Spleen (tissue), 7 donors: ENCODE data around the gene MAMDC4.

Experiments
- POLR2A ChIP-seq, 3 donors: fragments of 450-650 bp; IDR thresholded peaks; one replicate each; pipeline ENCODE4 v1.5.1; 2017; ENCODE audit warnings: antibody characterized with exemption in 3 of 3, mild to moderate bottlenecking in 1 of 3
- TF ChIP-seq, protein P1 (sequence below), 11 experiments: fragments of 200-600 bp in 7 of 11; fragments of 450-650 bp in 4 of 11; sonication (generic) in 4 of 11; IDR thresholded peaks in 8 of 11; conservative IDR thresholded peaks in 3 of 11; 1 replicate in 7 of 11; 2 replicates in 4 of 11; pipeline versions ENCODE4 v1.4.0 to v1.8.0; 2016 to 2021; ENCODE audit warnings: antibody characterized with exemption in 11 of 11, inconsistent platforms in 4 of 11, mild to moderate bottlenecking in 1 of 11
- donor health status: DM: no; HTN: no; CAD: no; lungs with moderate emphysema.
- donor health status: DM: no; HTN: no; CAD: no.
- donor health status: DM: no; HTN: no; CAD: no.

DNA sequence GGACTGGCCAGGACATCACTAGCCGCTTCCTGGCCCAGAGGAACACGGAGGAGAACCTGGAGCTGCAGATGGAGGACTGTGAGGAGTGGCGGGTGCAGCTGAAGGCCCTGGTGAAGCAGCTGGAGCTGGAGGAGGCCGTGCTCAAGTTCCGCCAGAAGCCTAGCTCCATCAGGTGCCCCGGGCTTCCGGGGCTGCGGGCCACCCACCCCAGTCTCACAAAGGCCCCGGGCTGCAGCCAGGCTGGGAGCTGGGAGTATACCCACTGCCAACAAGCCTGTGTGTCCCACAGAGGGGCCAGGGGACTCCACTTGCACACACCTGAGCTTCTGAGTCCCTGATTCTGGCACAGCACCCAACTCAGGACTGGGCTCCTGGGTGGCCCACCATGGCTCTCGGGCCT, 46.1 kb upstream of the MAMDC4 start:
- TF ChIP-seq, protein P1, sequence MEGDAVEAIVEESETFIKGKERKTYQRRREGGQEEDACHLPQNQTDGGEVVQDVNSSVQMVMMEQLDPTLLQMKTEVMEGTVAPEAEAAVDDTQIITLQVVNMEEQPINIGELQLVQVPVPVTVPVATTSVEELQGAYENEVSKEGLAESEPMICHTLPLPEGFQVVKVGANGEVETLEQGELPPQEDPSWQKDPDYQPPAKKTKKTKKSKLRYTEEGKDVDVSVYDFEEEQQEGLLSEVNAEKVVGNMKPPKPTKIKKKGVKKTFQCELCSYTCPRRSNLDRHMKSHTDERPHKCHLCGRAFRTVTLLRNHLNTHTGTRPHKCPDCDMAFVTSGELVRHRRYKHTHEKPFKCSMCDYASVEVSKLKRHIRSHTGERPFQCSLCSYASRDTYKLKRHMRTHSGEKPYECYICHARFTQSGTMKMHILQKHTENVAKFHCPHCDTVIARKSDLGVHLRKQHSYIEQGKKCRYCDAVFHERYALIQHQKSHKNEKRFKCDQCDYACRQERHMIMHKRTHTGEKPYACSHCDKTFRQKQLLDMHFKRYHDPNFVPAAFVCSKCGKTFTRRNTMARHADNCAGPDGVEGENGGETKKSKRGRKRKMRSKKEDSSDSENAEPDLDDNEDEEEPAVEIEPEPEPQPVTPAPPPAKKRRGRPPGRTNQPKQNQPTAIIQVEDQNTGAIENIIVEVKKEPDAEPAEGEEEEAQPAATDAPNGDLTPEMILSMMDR (IDR thresholded peaks at IDR 0.05 in 8 of 11, conservative IDR thresholded peaks at IDR 0.05 in 3 of 11) = no peak
- no peak for TF ChIP-seq POLR2A (IDR thresholded peaks at IDR 0.05)
